22Rv1 (cell line): ENCODE data around the gene MEIS2.

Experiments used
- H3K27ac ChIP-seq: fragments of 450-650 bp; 2 replicates; pipeline ENCODE4 v1.5.1; 2017
- ZFX ChIP-seq: fragments of 450-650 bp; IDR thresholded peaks from 2 replicates; pipeline ENCODE4 v1.6.1; 2017; ENCODE audit warnings: antibody characterized with exemption, borderline replicate concordance
- TF ChIP-seq, protein P1 (sequence below): fragments of 450-650 bp; IDR thresholded peaks from 2 replicates; pipeline ENCODE4 v1.5.1; 2017; ENCODE audit warnings: mild to moderate bottlenecking

MEIS2 gene

DNA sequence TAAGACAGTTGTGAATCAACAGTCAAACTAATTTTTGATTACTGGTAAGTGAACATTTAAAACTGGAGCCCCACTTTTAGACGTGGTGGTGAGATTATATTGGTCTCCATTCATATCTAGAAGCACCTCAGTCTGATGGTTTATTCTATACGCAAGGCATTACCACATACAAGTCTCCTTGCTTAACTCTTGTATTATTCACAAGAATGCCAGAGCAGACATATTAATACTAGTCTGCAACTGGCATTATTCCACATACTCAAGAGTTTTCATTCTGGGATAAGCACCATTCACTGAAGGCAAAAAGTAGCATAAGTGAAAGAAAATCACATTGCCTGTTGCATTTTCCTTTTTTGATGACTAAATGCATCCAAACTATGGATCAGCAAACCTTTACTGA is 36.9 kb upstream of the MEIS2 start:
- no peak overlapping the region for H3K27ac ChIP-seq
- TF ChIP-seq, protein P1, sequence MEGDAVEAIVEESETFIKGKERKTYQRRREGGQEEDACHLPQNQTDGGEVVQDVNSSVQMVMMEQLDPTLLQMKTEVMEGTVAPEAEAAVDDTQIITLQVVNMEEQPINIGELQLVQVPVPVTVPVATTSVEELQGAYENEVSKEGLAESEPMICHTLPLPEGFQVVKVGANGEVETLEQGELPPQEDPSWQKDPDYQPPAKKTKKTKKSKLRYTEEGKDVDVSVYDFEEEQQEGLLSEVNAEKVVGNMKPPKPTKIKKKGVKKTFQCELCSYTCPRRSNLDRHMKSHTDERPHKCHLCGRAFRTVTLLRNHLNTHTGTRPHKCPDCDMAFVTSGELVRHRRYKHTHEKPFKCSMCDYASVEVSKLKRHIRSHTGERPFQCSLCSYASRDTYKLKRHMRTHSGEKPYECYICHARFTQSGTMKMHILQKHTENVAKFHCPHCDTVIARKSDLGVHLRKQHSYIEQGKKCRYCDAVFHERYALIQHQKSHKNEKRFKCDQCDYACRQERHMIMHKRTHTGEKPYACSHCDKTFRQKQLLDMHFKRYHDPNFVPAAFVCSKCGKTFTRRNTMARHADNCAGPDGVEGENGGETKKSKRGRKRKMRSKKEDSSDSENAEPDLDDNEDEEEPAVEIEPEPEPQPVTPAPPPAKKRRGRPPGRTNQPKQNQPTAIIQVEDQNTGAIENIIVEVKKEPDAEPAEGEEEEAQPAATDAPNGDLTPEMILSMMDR = no peak
- no peak for TF ChIP-seq ZFX

DNA sequence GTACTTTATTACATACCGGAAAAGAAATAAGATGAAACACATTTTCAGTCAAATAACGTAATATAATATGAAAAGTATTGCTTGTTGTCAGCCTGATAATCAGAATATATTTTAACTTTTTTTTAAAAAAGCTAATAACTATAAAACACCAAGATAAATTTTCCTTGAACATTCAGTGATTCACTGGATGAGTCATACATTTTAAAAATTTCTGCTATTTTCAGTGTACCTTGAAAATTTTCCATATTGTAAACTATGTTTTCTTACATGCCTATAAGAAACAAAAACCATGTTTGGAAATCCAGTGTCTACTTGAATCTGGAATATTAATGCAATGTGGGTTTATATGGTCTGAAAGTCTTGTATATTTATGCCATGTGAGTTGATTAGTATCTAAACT is 36.3 kb upstream of the MEIS2 start:
- H3K27ac ChIP-seq = no peak overlapping the region
- TF ChIP-seq ZFX = no peak
- TF ChIP-seq, protein P1 = no peak

DNA sequence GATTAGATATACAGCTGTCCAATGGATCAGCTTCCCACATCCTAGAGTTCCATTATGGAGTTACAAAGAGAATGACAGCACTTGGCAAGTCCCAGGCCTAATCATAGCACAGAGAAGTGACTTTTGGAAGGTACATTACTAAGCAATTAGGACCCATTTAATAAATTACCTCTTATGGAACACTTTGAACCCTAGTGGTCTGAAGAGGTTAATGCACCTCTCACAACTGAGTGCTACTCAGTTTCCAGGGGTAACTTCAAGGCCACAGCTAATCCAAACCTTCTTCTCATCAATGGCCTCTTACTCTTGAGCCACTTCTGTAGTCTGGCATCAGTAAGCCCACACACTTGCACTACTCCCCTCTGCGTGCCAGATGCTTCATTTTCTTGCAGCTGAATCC is 34.9 kb upstream of the MEIS2 start:
- H3K27ac ChIP-seq = no peak overlapping the region
- no peak for TF ChIP-seq ZFX
- TF ChIP-seq, protein P1 = no peak

DNA sequence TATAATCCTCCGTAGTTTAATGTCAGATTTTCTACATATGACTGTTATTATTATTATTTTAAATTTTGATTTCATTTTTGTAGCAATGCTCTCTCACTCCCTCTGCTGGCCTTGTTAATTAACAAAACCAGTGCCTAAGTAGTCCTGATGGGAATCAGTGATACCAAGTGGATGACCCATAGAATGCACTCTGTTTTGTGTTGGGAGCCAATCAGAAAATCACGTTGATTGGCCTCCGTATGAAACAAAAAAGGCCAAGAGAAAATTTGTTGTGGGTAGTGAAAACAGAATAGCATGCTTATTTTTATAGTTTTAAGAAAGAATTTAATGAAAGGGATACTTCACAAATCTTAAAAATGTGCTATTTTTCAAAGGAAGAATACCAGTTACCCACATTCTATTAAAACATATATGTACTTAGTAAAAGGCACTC is 34.4 kb upstream of the MEIS2 start:
- no peak overlapping the region for H3K27ac ChIP-seq

DNA sequence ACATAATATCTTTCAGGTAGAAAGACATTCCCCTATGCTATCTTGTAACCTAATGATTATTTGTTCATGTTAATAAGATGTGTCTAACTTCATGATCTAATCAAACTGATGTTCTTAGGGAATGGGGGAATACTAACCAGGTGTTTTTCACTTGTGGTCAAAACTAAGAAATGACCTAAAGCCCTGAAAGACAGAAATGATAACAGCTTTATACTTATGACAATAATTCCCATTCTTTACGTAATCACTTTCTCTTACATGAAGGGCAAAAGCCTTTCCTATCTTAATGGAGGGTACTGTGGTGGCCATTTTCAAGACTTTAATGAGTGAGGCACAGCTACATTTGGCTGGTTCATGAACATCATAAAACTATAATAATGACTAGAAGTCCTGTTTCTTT is 33.9 kb upstream of the MEIS2 start:
- no peak for TF ChIP-seq ZFX
- TF ChIP-seq, protein P1 = no peak

More for the DNA sequence above, 34.4 kb upstream of the MEIS2 start:
- no peak for TF ChIP-seq ZFX
- TF ChIP-seq, protein P1 = peak; percentile 81

DNA sequence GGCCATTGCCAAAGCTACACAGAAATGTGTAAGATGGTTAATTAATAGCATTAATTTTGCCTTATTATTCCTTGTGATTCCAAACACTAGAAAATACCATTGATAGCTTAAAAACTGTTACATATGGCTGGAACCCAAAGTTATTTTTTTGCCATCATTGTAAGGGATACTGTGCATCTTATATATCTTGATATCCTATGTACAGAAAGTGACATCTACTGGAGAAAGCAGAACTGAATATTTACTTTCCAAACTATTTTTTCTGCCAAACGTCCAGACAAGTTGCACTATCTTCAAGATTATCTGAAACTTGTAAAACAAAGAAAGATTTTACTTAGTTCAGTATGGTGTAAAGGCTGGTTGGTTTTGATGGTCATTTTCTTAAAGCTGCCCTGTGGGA is 33.3 kb upstream of the MEIS2 start:
- H3K27ac ChIP-seq = no peak overlapping the region
- TF ChIP-seq ZFX = no peak
- TF ChIP-seq, protein P1 = no peak

More for the DNA sequence above, 33.9 kb upstream of the MEIS2 start:
- H3K27ac ChIP-seq = no peak overlapping the region

DNA sequence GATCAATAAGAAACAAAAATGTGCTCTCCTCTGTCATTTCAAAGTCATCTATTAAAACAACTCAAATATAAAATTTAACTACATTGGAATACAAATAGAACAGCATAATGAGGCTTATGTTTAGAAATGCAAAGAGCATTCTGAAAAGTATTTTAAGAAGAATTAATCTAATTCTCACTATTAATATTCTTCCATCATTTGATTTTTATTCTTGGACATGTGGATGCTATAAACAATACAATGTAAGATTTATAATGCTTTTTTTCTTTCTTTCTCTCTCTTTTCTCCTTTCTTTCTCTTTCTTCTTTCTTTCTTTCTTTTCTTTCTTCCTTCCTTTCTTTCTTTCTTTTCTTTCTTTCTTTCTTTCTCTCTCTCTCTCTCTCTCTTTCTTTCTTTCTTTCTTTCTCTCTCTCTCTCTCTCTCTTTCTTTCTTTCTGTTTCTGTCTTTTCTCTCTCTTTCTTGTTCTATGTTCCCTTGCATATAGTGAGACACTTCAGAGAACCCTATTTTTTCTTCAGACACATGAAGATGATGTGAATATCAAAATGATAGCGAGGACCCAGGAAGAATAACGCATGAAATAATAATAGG is 32.6 kb upstream of the MEIS2 start:
- TF ChIP-seq, protein P1 = no peak
- no peak for TF ChIP-seq ZFX
- H3K27ac ChIP-seq = no peak overlapping the region
